ENCODE results near the gene NFIB.

- TF ChIP-seq, protein P1, sequence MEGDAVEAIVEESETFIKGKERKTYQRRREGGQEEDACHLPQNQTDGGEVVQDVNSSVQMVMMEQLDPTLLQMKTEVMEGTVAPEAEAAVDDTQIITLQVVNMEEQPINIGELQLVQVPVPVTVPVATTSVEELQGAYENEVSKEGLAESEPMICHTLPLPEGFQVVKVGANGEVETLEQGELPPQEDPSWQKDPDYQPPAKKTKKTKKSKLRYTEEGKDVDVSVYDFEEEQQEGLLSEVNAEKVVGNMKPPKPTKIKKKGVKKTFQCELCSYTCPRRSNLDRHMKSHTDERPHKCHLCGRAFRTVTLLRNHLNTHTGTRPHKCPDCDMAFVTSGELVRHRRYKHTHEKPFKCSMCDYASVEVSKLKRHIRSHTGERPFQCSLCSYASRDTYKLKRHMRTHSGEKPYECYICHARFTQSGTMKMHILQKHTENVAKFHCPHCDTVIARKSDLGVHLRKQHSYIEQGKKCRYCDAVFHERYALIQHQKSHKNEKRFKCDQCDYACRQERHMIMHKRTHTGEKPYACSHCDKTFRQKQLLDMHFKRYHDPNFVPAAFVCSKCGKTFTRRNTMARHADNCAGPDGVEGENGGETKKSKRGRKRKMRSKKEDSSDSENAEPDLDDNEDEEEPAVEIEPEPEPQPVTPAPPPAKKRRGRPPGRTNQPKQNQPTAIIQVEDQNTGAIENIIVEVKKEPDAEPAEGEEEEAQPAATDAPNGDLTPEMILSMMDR (IDR thresholded peaks at IDR 0.05): no peak
- TF ChIP-seq TP53 (CRISPR knock-in tag; IDR thresholded peaks at IDR 0.05) (no peak), CBX2 (IDR thresholded peaks at IDR 0.05; ENCODE audit: borderline replicate concordance, low read depth) (no peak), POLR2A (IDR thresholded peaks at IDR 0.05; ENCODE audit: low read length) (no peak), POLR2AphosphoS2 (conservative IDR thresholded peaks at IDR 0.05; ENCODE audit: low read length) (no peak), HOXB5 (CRISPR knock-in tag; IDR thresholded peaks at IDR 0.05) (no peak), SMC3 (IDR thresholded peaks at IDR 0.05) (no peak), CBX8 (IDR thresholded peaks at IDR 0.05) (no peak), RCOR1 (IDR thresholded peaks at IDR 0.05; ENCODE audit: low read depth, low read length) (no peak), SREBF2 (IDR thresholded peaks at IDR 0.05) (no peak), USF2 (IDR thresholded peaks at IDR 0.05) (no peak), CHD2 (IDR thresholded peaks at IDR 0.05; ENCODE audit: low read length, partially characterized antibody) (no peak)
These were observed 48.2 kb upstream of the NFIB start for GRCh38 chr9:14362175-14362574.

Data from A549 (cell line).